Right cardiac atrium (tissue), 5 donors: ENCODE results near the gene SOX6. TPM values are rescaled to one million over a fixed set of nuclear protein-coding genes. Genes with fewer than 3 reads are reported as not detected.
"Not testable (repeated sequence)": the region's sequence is repeated elsewhere in the genome, so short reads cannot be mapped to it uniquely, and the experiment has no call there.

Experiments used
- ATAC-seq, 2 donors: fragments of 200-7000 bp; cut with Tn5 transposase; one replicate each; pipeline versions ENCODE4 v1.8.0 to v1.9.1; 2020; ENCODE audit warnings: moderate library complexity in 2 of 2, mild to moderate bottlenecking in 1 of 2
- DNase-seq, 3 donors: peaks; one replicate each; pipeline ENCODE4 v3.0.0-alpha.2; 2020
- H3K27ac ChIP-seq: one replicate; pipeline ENCODE4 v1.5.1; 2013; ENCODE audit warnings: mild to moderate bottlenecking, low read length, control low read depth, moderate library complexity
- H3K27me3 ChIP-seq: one replicate; pipeline ENCODE4 v1.6.1; 2013; ENCODE audit not compliant: control insufficient read depth, insufficient read depth
- H3K4me1 ChIP-seq: one replicate; pipeline ENCODE4 v1.6.1; 2013; ENCODE audit warnings: low read length; ENCODE audit not compliant: control insufficient read depth, insufficient read depth
- H3K4me3 ChIP-seq: one replicate; pipeline ENCODE4 v1.5.1; 2013; ENCODE audit warnings: low read length, control low read depth
- H3K9me3 ChIP-seq: one replicate; pipeline ENCODE4 v1.6.1; 2013; ENCODE audit warnings: low read length; ENCODE audit not compliant: control insufficient read depth
- WGBS: extraction: QIAGEN DNeasy Blood & Tissue Kit; methylation state at CpG from one replicate; pipeline ENCODE4 v1.1.7; 2013; 5-methylcytosine and 5-hydroxymethylcytosine counted together
- intact Hi-C, 4 donors: fragments of 100-400 bp; cut with DNase I; formaldehyde crosslinking; loops; one replicate each; pipeline versions ENCODE4 v1.11.0 to v1.14.0; 2022 to 2023
- polyA plus RNA-seq: library from polyadenylated mRNA; stranded (reverse); fragments of 200-250 nt; gene quantifications from one replicate; pipeline ENCODE4 v1.2.3, GENCODE V29; 2013
- total RNA-seq, 4 donors: library from RNA; stranded (reverse); fragmentation: NEBNext Ultra II Directional; extraction: Animal tissue kit (Norgen Biotek cat#: 25700); gene quantifications; one replicate each; pipeline ENCODE4 v1.2.1, GENCODE V29; 2021
- donor health status: healthy with polysubstance abuse.
- donor health status: DM: no; HTN: yes; CAD: no.
- donor health status: DM: no; HTN: no; CAD: no.
- donor health status: DM: no; HTN: yes; CAD: no; lungs with severe emphysema.
- donor health status: DM: yes; HTN: yes; CAD: no.

SOX6 gene
- total and polyA plus RNA-seq, 5 donors: 3.3 to 26.7 (median 22.4) TPM

DNA sequence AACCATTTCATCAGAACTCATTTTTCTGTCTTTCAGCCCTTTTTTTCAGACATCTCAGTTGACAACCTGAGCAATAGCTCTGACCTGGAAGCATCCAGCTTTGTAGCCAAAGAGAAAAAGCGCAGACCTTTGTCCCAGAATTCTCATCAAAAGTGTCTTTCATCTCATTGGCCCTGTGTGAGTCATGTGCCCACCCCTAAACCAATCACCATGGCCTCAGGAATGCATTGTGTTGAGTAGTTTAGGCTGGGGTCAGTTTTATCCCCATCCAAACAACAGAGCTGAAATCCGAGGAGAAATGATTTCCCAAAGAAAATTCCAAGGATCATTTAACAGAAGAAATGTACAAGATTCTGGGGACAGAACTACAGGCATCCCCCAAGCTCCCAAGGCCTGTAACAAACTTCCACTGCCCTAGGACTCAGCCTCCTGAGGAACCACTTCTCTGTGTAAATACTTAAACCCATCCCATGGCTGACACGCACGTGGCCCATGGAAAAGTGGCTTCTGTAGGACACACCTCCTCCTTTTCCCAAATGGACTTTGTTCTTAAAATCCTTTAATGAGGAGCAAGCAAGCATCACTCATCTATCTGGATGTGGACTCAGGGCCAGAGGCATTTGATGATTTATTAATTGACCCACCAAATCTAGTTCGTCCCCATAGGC lies 429.0 kb downstream of the SOX6 start:
- H3K27me3 ChIP-seq: no peaks in the 10 kb centered on the region
- 80% methylated on average over 5 of the region's 5 CpGs for WGBS

DNA sequence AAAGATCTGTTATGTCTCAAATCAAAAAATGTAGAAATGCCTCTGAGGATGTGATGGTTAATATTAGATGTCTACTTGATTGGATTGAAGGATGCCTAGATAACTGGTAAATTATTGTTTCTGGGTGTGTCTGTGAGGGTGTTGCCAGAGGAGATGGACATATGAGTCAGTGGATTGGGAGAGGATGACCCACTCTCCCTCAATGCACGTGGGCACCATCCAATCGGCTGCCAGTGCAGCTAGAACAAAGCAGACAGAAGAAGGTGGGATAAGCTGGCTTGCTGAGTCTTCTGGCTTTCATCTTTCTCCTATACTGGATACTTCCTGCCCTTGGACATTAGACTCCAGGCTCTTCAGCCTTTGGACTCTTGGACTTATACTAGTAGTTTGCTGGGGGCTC lies 430.3 kb downstream of the SOX6 start:
- Histone ChIP-seq H3K9me3 (no peaks in the 10 kb centered on the region), H3K4me1 (no peaks in the 10 kb centered on the region), H3K27me3 (no peaks in the 10 kb centered on the region), H3K4me3 (no peak overlapping the region), H3K27ac (no peak overlapping the region)
- no peak for ATAC-seq
- WGBS: 86% methylated on average over 2 of the region's 2 CpGs
- no peak for DNase-seq
- intact Hi-C loops: no loop called here

More for the DNA sequence above, 429.0 kb downstream of the SOX6 start:
- DNase-seq: no peak
- peak in 1 of 2 donors; percentile 37 for ATAC-seq
- H3K27ac ChIP-seq: no peak overlapping the region
- no peaks in the 10 kb centered on the region for H3K9me3 ChIP-seq
- H3K4me1 ChIP-seq: no peaks in the 10 kb centered on the region
- H3K4me3 ChIP-seq: no peak overlapping the region
- intact Hi-C loops: no loop called here

DNA sequence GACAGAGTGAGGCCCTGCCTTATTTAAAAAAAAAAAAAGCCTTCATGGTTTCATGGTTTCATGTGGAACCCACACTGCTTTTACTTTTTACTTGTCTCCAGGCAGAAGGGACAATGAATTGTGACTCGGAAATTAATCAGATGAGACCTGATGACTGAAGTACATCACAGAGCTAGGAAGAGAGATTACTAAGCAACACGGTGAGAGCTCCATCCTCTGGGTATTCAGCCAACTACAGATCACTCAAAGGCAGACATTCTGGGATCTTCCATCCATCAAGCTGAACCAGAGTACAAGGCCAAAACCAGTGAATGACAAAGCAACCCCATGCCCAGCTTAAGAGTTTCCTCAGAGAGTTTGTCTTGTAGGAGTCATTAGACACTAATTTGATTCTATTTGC lies 433.2 kb downstream of the SOX6 start:
- H3K4me3 ChIP-seq: no peak overlapping the region
- no peak for DNase-seq
- H3K27ac ChIP-seq: no peak overlapping the region
- H3K9me3 ChIP-seq: no peaks in the 10 kb centered on the region
- H3K27me3 ChIP-seq: no peaks in the 10 kb centered on the region
- intact Hi-C loops: no loop called here
- H3K4me1 ChIP-seq: no peaks in the 10 kb centered on the region
- ATAC-seq: no peak
- 43% methylated on average over 2 of the region's 2 CpGs for WGBS

DNA sequence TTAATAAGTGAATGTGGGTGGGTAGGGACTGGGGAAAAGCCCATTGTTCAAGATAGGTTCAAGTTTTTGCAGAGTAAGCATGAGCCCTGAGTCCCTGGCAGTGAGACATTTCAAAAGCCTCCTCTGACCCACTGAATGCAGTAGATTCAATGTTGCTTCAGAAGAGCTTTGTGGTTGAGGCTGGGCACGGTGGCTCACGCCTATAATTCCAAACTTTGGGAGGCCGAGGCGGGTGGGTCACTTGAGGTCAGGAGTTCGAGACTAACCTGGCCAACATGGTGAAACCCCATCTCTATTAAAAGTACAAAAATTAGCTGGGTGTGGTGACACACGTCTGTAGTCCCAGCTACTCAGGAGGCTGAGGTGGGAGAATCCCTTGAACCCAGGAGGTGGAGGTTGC lies 433.6 kb downstream of the SOX6 start:
- intact Hi-C loops, H3K4me1 ChIP-seq, H3K9me3 ChIP-seq, DNase-seq, H3K4me3 ChIP-seq, ATAC-seq, H3K27ac ChIP-seq, H3K27me3 ChIP-seq: not testable (repeated sequence)
- 95% methylated on average over 6 of the region's 6 CpGs for WGBS

DNA sequence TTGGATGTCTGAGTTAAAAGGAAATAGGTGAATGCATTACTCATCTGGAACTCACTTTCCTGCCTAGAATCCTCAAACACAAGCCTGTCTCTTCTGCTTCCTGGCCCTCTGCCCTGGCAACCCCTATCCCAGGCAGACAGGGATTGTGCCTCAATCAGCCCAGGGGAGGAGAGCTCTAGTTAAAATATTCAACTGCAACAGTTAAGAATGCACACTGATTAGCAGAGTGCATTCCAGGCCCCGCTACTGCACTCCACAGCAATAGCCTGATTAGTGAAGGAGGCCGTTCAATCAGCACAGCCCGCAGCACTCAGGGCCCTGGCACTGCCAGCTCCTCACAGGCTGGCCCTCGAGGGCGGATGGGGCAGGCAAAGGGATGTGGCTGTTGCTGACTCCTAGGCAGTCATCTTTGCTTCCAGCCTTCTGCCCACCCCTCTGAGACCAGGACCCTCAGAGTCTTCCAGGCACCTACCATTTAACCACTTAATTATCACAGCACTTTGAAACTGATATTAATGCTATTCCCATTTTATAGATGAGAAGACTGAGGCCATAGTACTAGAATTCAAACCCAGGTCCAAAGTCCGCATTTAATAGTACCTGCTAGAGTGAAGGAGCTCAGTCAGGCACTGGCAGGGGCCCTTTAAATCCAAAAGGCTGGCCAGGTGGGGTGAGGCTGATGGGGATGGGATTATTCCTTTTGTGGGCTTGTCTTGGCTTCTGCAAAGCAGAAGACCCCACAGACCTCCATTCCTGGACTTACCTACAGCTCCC lies 435.3 kb downstream of the SOX6 start:
- no peaks in the 10 kb centered on the region for H3K9me3 ChIP-seq
- H3K27me3 ChIP-seq: no peaks in the 10 kb centered on the region
- peak; percentile 77 to 91 for ATAC-seq
- peak in 2 of 3 donors; percentile 69 to 74 for DNase-seq
- no peak overlapping the region for H3K4me3 ChIP-seq
- H3K4me1 ChIP-seq: no peaks in the 10 kb centered on the region
- intact Hi-C loops: no loop called here
- H3K27ac ChIP-seq: no peak overlapping the region
- 53% methylated on average over 6 of the region's 6 CpGs for WGBS

DNA sequence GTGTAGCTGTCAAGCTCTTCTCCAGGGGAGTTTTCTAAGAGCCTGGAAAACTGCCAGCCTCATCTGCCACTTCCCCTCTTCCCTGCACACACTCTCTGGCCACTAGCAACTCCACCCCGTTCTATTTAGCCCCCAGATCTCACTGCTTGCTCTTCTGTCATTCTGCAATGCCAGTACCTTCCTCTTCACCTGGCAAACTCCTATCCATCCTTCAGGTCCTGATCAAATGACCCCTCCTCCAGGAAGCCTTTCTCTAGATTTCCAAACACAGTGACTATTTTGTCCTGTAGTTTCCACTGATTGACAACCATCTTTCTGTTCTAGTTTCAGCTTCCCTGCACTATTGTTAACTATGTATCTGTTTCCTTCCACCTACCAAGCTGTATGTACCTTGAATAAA lies 437.7 kb downstream of the SOX6 start:
- intact Hi-C loops: no loop called here
- 71% methylated on average over 1 of the region's 1 CpG for WGBS
- DNase-seq: no peak

DNA sequence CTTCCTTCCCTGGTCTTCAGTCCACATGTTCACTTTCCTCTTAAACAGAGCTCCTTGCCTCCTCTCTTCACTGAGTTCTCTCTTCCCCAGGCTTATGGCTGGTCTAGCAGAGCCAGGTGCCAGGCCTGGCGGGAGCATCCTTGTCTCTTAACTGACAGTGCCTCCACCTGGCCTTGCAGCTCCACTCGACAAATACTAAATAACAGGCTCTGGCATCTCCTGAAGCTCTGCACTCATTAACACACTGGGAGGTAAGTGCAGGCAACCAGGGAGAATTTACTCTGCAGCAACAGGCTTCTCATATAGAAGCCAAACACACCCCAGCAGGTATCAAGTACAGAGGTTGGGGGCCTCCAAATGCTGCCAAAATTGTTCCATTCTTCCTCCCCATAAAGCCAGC lies 438.1 kb downstream of the SOX6 start:
- Histone ChIP-seq H3K9me3 (no peaks in the 10 kb centered on the region), H3K27ac (no peak overlapping the region), H3K4me1 (peaks cover 2% of the 10 kb centered on the region), H3K4me3 (no peak overlapping the region), H3K27me3 (no peaks in the 10 kb centered on the region)
- intact Hi-C loops: no loop called here
- ATAC-seq (no peak), DNase-seq (no peak)
- 89% methylated on average over 2 of the region's 2 CpGs for WGBS

More for the DNA sequence above, 437.7 kb downstream of the SOX6 start:
- Histone ChIP-seq H3K27ac (no peak overlapping the region), H3K4me3 (no peak overlapping the region), H3K9me3 (no peaks in the 10 kb centered on the region), H3K4me1 (peaks cover 2% of the 10 kb centered on the region), H3K27me3 (no peaks in the 10 kb centered on the region)
- ATAC-seq: no peak
